Measurements from ENCODE around the gene TSPO.

GRCh38 chr22:43198126-43198525 lies 46.8 kb downstream of the TSPO start:
- TF ChIP-seq EZH2 (IDR thresholded peaks at IDR 0.05; ENCODE audit: borderline replicate concordance, low read length) (no peak), CTCF (IDR thresholded peaks at IDR 0.05; ENCODE audit: low read length) (no peak)

All from OCI-LY1 (cell line).